IPS DF 4.7 (cell line): ENCODE data around the gene TMEM167B.
A peak's percentile ranks its signal among the peaks of the same experiment; 100 is the strongest.
"Not testable (repeated sequence)": the region's sequence is repeated elsewhere in the genome, so short reads cannot be mapped to it uniquely, and the experiment has no call there.

ENCODE experiments used
- DNase-seq: peaks from one replicate; pipeline ENCODE4 v3.0.0-alpha.2; 2013; ENCODE audit warnings: low spot score; ENCODE audit errors: extremely low read depth

TMEM167B gene

GRCh38 chr1:109090196-109091077 is at the start of gene TMEM167B:
Gene TMEM167B (plus strand): TSS chr1:109090764. CDS start chr1:109090873, 109 bp downstream.
- DNase-seq: no peak

GRCh38 chr1:109040989-109041620 is 49.5 kb upstream of the TMEM167B start:
- DNase-seq: no peak

- peak; percentile 51 for DNase-seq
Measured at GRCh38 chr1:109041621-109042468, 48.7 kb upstream of the TMEM167B start, which contains the start of gene WDR47. Gene WDR47 (minus strand): TSS chr1:109042102. CDS start chr1:109023512, 18,590 bp downstream.

GRCh38 chr1:109045595-109045994 is 45.0 kb upstream of the TMEM167B start:
- DNase-seq: no peak

GRCh38 chr1:109046671-109047070 is 43.9 kb upstream of the TMEM167B start:
- DNase-seq: no peak

GRCh38 chr1:109047339-109047738 is 43.2 kb upstream of the TMEM167B start:
- DNase-seq: no peak

GRCh38 chr1:109048335-109048734 is 42.2 kb upstream of the TMEM167B start:
- no peak for DNase-seq

GRCh38 chr1:109050228-109050995 is 40.2 kb upstream of the TMEM167B start:
- no peak for DNase-seq

- DNase-seq: not testable (repeated sequence)
Measured at GRCh38 chr1:109052145-109052544, 38.4 kb upstream of the TMEM167B start.

- DNase-seq: no peak
Measured at GRCh38 chr1:109056064-109056463, 34.5 kb upstream of the TMEM167B start.

- no peak for DNase-seq
Measured at GRCh38 chr1:109059026-109059425, 31.5 kb upstream of the TMEM167B start.

GRCh38 chr1:109060707-109061106 is 29.9 kb upstream of the TMEM167B start:
- no peak for DNase-seq

- no peak for DNase-seq
Measured at GRCh38 chr1:109061183-109061582, 29.4 kb upstream of the TMEM167B start.

- no peak for DNase-seq
Measured at GRCh38 chr1:109065137-109065536, 25.4 kb upstream of the TMEM167B start.

GRCh38 chr1:109067883-109068282 is 22.7 kb upstream of the TMEM167B start:
- no peak for DNase-seq

GRCh38 chr1:109069294-109069693 is 21.3 kb upstream of the TMEM167B start:
- no peak for DNase-seq

- peak; percentile 90 for DNase-seq
Measured at GRCh38 chr1:109075531-109076490, 14.8 kb upstream of the TMEM167B start, which contains the start of gene TAF13. Gene TAF13 (minus strand): TSS chr1:109076003. CDS start chr1:109075947, 56 bp downstream.

GRCh38 chr1:109078317-109078716 is 12.2 kb upstream of the TMEM167B start:
- DNase-seq: no peak

GRCh38 chr1:109079240-109079622 is 11.3 kb upstream of the TMEM167B start:
- no peak for DNase-seq
